GM18502 (cell line): ENCODE results near the gene SETD1A.
"Not testable (repeated sequence)": the region's sequence is repeated elsewhere in the genome, so short reads cannot be mapped to it uniquely, and the experiment has no call there.

ENCODE experiments used
- ATAC-seq: cut with Tn5 transposase; IDR thresholded peaks from one replicate; pipeline ENCODE4 v1.9.1; 2021; ENCODE audit warnings: mild to moderate bottlenecking; ENCODE audit not compliant: unreplicated experiment, poor library complexity

SETD1A gene

GRCh38 chr16:30928390-30928789 is 29.2 kb upstream of the SETD1A start:
- no peak for ATAC-seq

DNA sequence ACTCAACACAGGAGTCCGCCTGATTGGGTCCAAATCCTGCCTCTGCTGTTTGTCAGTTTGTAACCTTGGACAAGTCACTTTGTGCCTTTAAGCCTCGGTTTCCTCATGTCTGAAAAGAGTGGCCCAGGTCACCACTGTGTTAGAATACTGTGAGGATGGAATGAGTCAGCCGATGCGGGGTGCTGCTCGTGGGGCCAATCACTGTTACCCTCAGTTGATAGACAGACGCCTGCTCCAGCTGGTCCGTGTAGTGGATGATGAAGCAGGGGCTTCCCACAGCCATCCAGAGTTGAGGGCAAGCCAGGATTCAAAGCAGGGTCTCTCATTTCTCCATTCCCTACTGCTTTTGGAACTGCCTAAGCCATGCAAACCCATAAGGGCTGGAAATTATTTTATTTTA is 28.4 kb upstream of the SETD1A start:
- no peak for ATAC-seq

- ATAC-seq: no peak
Observed at GRCh38 chr16:30930160-30930571, 27.4 kb upstream of the SETD1A start.

GRCh38 chr16:30931068-30931650 is 26.4 kb upstream of the SETD1A start:
- ATAC-seq: no peak

- ATAC-seq: no peak
Observed at GRCh38 chr16:30934827-30935557, 22.6 kb upstream of the SETD1A start.

- ATAC-seq: no peak
Observed at GRCh38 chr16:30937692-30938091, 19.9 kb upstream of the SETD1A start.

- not testable (repeated sequence) for ATAC-seq
Observed at GRCh38 chr16:30939571-30939970, 18.0 kb upstream of the SETD1A start.

- ATAC-seq: peak; percentile 86
Observed at GRCh38 chr16:30941600-30942425, 15.7 kb upstream of the SETD1A start.

- ATAC-seq: no peak
Observed at GRCh38 chr16:30942426-30942806, 15.1 kb upstream of the SETD1A start.

- no peak for ATAC-seq
Observed at GRCh38 chr16:30944352-30944751, 13.2 kb upstream of the SETD1A start.

GRCh38 chr16:30946671-30947540 is 10.6 kb upstream of the SETD1A start:
- ATAC-seq: no peak

GRCh38 chr16:30947541-30947858 is 10.1 kb upstream of the SETD1A start:
- no peak for ATAC-seq

- ATAC-seq: peak; percentile 15
Observed at GRCh38 chr16:30947859-30948666, 9.5 kb upstream of the SETD1A start.

- peak; percentile 70 for ATAC-seq
Observed at GRCh38 chr16:30948667-30949649, 8.6 kb upstream of the SETD1A start, which contains the start of gene ORAI3. Gene ORAI3 (plus strand): TSS chr16:30949068. CDS start chr16:30949290, 222 bp downstream.

DNA sequence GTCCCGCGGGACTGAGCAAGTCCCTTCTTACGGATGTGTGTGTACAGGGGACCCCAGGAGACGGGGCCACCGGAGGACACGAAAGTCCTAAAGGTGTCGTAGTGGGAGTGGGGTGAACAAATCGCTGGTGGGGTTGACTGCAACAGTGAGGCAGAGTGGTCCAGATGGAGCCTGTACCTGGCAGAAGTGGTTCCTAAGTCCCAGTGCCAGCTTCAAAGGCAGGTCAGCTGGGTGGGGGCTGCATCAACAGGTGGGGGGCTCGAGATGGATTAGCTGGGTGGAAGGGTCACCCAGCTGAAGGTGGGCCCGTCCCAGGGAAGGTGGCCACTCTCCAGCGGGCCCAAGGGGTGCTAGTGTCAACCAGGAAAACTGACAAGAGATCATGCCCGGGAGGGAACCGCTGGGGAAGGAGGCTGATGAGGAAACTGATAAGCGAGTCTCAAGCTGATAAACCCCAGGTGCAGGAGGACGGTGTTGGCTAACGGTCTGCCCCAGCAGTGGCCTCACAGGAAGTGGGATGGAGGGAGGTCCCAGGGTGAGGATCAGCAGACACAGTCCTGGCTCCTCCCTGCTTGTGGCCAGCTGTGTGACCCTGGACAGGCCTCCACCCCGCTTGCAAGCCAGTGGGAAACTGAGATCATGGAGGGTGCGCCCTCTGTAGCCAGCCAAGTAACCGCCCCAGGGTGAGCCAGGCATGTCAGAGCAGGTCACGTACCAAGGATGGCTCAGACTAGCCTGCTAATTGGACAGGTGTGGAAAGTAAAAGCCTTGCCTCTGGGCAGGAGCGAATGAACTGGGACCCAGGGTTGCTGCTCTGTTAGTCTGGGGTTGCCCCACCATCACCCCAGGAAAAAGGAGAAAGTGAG is 7.7 kb upstream of the SETD1A start:
- peak; percentile 58 for ATAC-seq

- no peak for ATAC-seq
Observed at GRCh38 chr16:30950516-30951065, 7.0 kb upstream of the SETD1A start.

GRCh38 chr16:30951193-30951592 is 6.4 kb upstream of the SETD1A start:
- no peak for ATAC-seq
